GM12878 (cell line): ENCODE measurements around the gene LMLN. TPM values are rescaled to one million over a fixed set of nuclear protein-coding genes. Genes with fewer than 3 reads are reported as not detected.

Experiments used
- ATAC-seq: fragments of 200-7000 bp; cut with Tn5 transposase; 3 replicates; pipeline ENCODE4 v1.9.1; 2020; ENCODE audit warnings: mild to moderate bottlenecking, moderate library complexity
- BruUV-seq: library from RNA; stranded (reverse); fragments of 400-500 nt; replicated peaks from 2 replicates; lab custom pipeline; 2021; lab: Mats Ljungman, UMichigan
- CTCF ChIA-PET: fragments of 300-600 bp; sonication (Branson Sonifier 250); formaldehyde crosslinking; extraction: SDS; loops from one replicate; lab custom pipeline; 2021; ENCODE audit warnings: inconsistent platforms; lab: Yijun Ruan, JAX
- POLR2A ChIA-PET: fragments of 350-600 bp; formaldehyde crosslinking; extraction: SDS; loops from one replicate; lab custom pipeline; 2021; ENCODE audit warnings: inconsistent platforms; lab: Charles Lee
- RAD21 ChIA-PET: fragments of 300-600 bp; sonication (Branson Sonifier 250); formaldehyde crosslinking; loops from one replicate; lab custom pipeline; 2023; ENCODE audit warnings: antibody characterized with exemption; ENCODE audit not compliant: unreplicated experiment; lab: Charles Lee
- SMC1A ChIA-PET: fragments of 300-600 bp; sonication (Branson Sonifier 250); formaldehyde crosslinking; loops from one replicate; lab custom pipeline; 2023; ENCODE audit not compliant: unreplicated experiment, uncharacterized antibody; lab: Charles Lee
- DNase-seq: peaks from one replicate; pipeline ENCODE4 v3.0.0-alpha.2; 2011; ENCODE audit warnings: low read depth, low spot score
- FAIRE-seq: peaks from 3 replicates; lab custom pipeline; 2011; peaks lifted over from hg19 to GRCh38; lab: Jason Lieb, UNC
- H2AFZ ChIP-seq: 2 replicates; pipeline ENCODE4 v1.6.0; 2011; ENCODE audit warnings: low read depth, low read length, control low read depth; ENCODE audit not compliant: control insufficient read depth
- H3K27ac ChIP-seq: 2 replicates; pipeline ENCODE4 v1.5.1; 2011; ENCODE audit warnings: control low read depth; ENCODE audit not compliant: control insufficient read depth, insufficient read depth
- H3K27me3 ChIP-seq, 2 experiments: replicated peaks in 1 of 2; 2 replicates each; pipeline versions ENCODE4 v1.6.0 to v1.6.1; 2011; ENCODE audit warnings: low read length in 1 of 2; ENCODE audit not compliant: control insufficient read depth in 2 of 2, insufficient read depth in 2 of 2
- H3K36me3 ChIP-seq, 2 experiments: 2 replicates each; pipeline ENCODE4 v1.5.1; 2011; ENCODE audit warnings: low read length in 1 of 2; ENCODE audit not compliant: control insufficient read depth in 2 of 2, insufficient read depth in 2 of 2
- H3K4me1 ChIP-seq: 2 replicates; pipeline ENCODE4 v1.6.1; 2011; ENCODE audit warnings: mild to moderate bottlenecking, low read length, moderate library complexity, mixed read lengths; ENCODE audit not compliant: control insufficient read depth, insufficient read depth
- H3K4me2 ChIP-seq: 2 replicates; pipeline ENCODE4 v1.6.0; 2011; ENCODE audit warnings: control low read depth; ENCODE audit not compliant: control insufficient read depth, insufficient read depth
- H3K4me3 ChIP-seq: fragments of 200-600 bp; sonication (generic); 2 replicates; pipeline ENCODE4 v1.5.1; 2016
- H3K79me2 ChIP-seq: 2 replicates; pipeline ENCODE4 v1.6.0; 2011; ENCODE audit warnings: low read length; ENCODE audit not compliant: control insufficient read depth, insufficient read depth
- H3K9ac ChIP-seq: 2 replicates; pipeline ENCODE4 v1.8.0; 2011; ENCODE audit warnings: low read length, control low read depth, mixed read lengths; ENCODE audit not compliant: control insufficient read depth, insufficient read depth
- H3K9me3 ChIP-seq: replicated peaks from 3 replicates; pipeline ENCODE4 v1.5.1; 2011; ENCODE audit warnings: mild to moderate bottlenecking, low read length; ENCODE audit not compliant: control insufficient read depth, insufficient read depth
- H4K20me1 ChIP-seq: 2 replicates; pipeline ENCODE4 v1.6.0; 2011; ENCODE audit not compliant: control insufficient read depth, insufficient read depth
- BACH1 ChIP-seq: fragments of 450-650 bp; IDR thresholded peaks from 2 replicates; pipeline ENCODE4 v1.6.1; 2017; ENCODE audit warnings: mild to moderate bottlenecking, borderline replicate concordance
- BMI1 ChIP-seq: fragments of 450-650 bp; IDR thresholded peaks from 2 replicates; pipeline ENCODE4 v1.6.1; 2016; ENCODE audit warnings: mild to moderate bottlenecking, moderate library complexity, borderline replicate concordance
- CBFB ChIP-seq: IDR thresholded peaks from 2 replicates; pipeline ENCODE4 v1.6.1; 2016; ENCODE audit warnings: antibody characterized with exemption, low read depth
- ESRRA ChIP-seq: IDR thresholded peaks from 2 replicates; pipeline ENCODE4 v1.6.1; 2012; ENCODE audit warnings: mild to moderate bottlenecking, low read length, improper control_type of control experiment
- EZH2 ChIP-seq: IDR thresholded peaks from 2 replicates; pipeline ENCODE4 v1.6.1; 2012; ENCODE audit warnings: low read depth, mild to moderate bottlenecking, control low read depth, inconsistent platforms, low read length, borderline replicate concordance; ENCODE audit not compliant: control insufficient read depth
- GABPA ChIP-seq: IDR thresholded peaks from 2 replicates; pipeline ENCODE4 v1.6.1; 2014; ENCODE audit warnings: antibody characterized with exemption, low read depth, mild to moderate bottlenecking, inconsistent platforms
- HDAC6 ChIP-seq: fragments of 200-600 bp; sonication (generic); IDR thresholded peaks from one replicate; pipeline ENCODE4 v1.8.0; 2017; ENCODE audit warnings: antibody characterized with exemption; ENCODE audit not compliant: unreplicated experiment
- POLR2AphosphoS5 ChIP-seq: IDR thresholded peaks from 2 replicates; pipeline ENCODE4 v1.6.1; 2011; ENCODE audit warnings: mild to moderate bottlenecking, low read length, inconsistent platforms
- in situ Hi-C: fragments of 300-500 bp; cut with MboI; formaldehyde crosslinking; loops from 9 replicates; pipeline ENCODE4 v1.14.3; 2018; ENCODE audit warnings: mixed read lengths
- intact Hi-C: fragments of 100-400 bp; cut with micrococcal nuclease; formaldehyde crosslinking; loops from one replicate; pipeline ENCODE4 v1.14.2; 2022; ENCODE audit not compliant: unreplicated experiment
- polyA plus RNA-seq, 11 experiments: library from polyadenylated mRNA; depleted of rRNA in 4 of 11; unstranded in 6 of 11; stranded (reverse) in 5 of 11; fragments of >200 nt; fragmentation: Nextera tagmentation in 4 of 11; fragmentation: Illumina TruSeq in 1 of 11; extraction: Ambion mirVana in 4 of 11; extraction: Trizol in 1 of 11; gene quantifications; 1 replicate in 1 of 11; 2 replicates in 10 of 11; pipeline versions ENCODE4 v1.2.1 to v1.2.3, GENCODE V29; 2011 to 2016; ENCODE audit warnings: inconsistent platforms in 2 of 11, missing spikeins in 2 of 11, low read depth in 1 of 11
- total RNA-seq, 4 experiments: library from RNA; depleted of rRNA in 3 of 4; stranded (reverse); fragments of >200 nt in 3 of 4; fragmentation: Illumina TruSeq in 1 of 4; extraction: Trizol in 1 of 4; gene quantifications; 2 replicates each; pipeline versions ENCODE4 v1.2.1 to v1.2.3, GENCODE V29; 2013 to 2021
- TF ChIP-seq, protein P1 (sequence below): IDR thresholded peaks from 2 replicates; pipeline ENCODE4 v1.6.1; 2012; ENCODE audit warnings: mild to moderate bottlenecking, low read depth, low read length
- TF ChIP-seq, protein P2 (sequence below): fragments of 450-650 bp; conservative IDR thresholded peaks from 2 replicates; pipeline ENCODE4 v1.6.1; 2017; ENCODE audit warnings: mild to moderate bottlenecking, moderate library complexity

Gene LMLN
- total and polyA plus RNA-seq, 10 of the 15 experiments (the other 5 are each of a cell fraction or from before 2014, with no cell fraction given) = 0.02 to 1.7 (median 0.81) TPM

DNA sequence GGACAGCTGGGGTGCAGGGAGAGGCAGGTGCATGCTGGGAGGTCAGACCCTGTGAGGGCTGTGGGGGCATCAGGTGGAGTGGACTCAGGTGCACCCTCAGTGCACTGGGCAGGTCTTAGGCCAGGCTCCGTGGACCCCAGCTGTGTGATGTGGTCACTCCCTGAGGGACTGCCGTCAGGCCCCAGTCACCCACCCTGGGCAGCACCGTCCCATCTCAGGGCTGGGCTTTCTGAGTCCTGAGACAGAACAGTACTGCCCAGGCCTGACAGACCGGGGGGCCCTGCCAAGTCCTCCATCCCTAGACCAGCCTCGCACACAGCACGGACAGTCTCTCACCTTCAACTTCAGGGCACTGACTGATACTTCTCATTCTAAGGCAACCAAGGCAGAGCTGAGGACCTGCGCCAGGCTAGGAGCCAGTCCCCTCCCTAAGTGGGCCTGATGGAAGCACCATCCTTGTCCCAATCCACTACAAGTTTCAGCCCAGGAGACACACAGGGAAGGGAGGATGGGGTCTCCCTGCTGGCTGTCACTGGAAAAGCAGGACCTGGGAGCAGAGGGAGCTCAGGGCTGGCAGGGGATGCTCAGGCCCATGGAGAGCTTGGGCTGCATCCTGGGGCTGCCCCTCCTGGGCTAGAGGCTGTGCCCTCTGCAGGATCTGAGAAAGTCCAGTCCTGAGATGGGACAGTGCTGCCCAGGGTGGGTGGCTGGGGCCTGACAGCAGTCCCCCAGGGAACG, 86.3 kb downstream of the LMLN start (continued):
- TF ChIP-seq CBFB = no peak

DNA sequence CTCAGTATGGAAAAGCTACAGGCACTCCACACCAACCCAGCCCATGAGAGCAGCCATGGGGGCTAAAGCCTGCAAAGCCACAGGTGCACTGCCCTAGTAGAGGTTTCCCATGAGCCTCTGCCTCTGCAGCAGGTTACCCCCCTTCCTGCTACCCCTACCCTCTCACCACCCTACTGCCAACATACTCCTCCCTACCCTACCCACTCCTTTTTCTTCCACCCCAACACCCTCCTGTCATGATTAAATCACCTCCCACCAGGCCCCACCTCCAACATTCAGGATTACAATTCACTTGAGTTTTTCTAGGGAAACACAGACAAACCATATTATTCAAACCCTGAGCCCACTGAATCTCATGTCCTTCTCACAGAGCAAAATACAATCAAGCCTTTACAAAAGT, 88.4 kb downstream of the LMLN start:
- ChIA-PET SMC1A (no interaction called here), POLR2A (no interaction called here), CTCF (no interaction called here), RAD21 (interaction anchor here (0.6 kb wide), 1 partner anchor 16 kb away, joined by 3 read pairs; no protein-coding TSS in a partner anchor)
- Histone ChIP-seq H3K9me3 (no peaks in the 10 kb centered on the region), H2AFZ (no peak overlapping the region), H4K20me1 (no peaks in the 10 kb centered on the region), H3K27me3 (no peaks in the 10 kb centered on the region), H3K4me3 (no peak overlapping the region), H3K4me1 (no peaks in the 10 kb centered on the region), H3K4me2 (no peak overlapping the region), H3K27ac (no peak overlapping the region), H3K79me2 (no peaks in the 10 kb centered on the region), H3K9ac (no peak overlapping the region), H3K36me3 (no peaks in the 10 kb centered on the region)
- intact Hi-C loops (no loop called here), in situ Hi-C loops (no loop called here)
- FAIRE-seq (no peak), ATAC-seq (no peak), DNase-seq (no peak)
- BruUV-seq = no TSS peak
- TF ChIP-seq GABPA (no peak), EZH2 (no peak), BACH1 (no peak), ESRRA (no peak), BMI1 (no peak), POLR2AphosphoS5 (no peak), HDAC6 (no peak)
- TF ChIP-seq, protein P1, sequence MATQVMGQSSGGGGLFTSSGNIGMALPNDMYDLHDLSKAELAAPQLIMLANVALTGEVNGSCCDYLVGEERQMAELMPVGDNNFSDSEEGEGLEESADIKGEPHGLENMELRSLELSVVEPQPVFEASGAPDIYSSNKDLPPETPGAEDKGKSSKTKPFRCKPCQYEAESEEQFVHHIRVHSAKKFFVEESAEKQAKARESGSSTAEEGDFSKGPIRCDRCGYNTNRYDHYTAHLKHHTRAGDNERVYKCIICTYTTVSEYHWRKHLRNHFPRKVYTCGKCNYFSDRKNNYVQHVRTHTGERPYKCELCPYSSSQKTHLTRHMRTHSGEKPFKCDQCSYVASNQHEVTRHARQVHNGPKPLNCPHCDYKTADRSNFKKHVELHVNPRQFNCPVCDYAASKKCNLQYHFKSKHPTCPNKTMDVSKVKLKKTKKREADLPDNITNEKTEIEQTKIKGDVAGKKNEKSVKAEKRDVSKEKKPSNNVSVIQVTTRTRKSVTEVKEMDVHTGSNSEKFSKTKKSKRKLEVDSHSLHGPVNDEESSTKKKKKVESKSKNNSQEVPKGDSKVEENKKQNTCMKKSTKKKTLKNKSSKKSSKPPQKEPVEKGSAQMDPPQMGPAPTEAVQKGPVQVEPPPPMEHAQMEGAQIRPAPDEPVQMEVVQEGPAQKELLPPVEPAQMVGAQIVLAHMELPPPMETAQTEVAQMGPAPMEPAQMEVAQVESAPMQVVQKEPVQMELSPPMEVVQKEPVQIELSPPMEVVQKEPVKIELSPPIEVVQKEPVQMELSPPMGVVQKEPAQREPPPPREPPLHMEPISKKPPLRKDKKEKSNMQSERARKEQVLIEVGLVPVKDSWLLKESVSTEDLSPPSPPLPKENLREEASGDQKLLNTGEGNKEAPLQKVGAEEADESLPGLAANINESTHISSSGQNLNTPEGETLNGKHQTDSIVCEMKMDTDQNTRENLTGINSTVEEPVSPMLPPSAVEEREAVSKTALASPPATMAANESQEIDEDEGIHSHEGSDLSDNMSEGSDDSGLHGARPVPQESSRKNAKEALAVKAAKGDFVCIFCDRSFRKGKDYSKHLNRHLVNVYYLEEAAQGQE = no peak
- TF ChIP-seq, protein P2, sequence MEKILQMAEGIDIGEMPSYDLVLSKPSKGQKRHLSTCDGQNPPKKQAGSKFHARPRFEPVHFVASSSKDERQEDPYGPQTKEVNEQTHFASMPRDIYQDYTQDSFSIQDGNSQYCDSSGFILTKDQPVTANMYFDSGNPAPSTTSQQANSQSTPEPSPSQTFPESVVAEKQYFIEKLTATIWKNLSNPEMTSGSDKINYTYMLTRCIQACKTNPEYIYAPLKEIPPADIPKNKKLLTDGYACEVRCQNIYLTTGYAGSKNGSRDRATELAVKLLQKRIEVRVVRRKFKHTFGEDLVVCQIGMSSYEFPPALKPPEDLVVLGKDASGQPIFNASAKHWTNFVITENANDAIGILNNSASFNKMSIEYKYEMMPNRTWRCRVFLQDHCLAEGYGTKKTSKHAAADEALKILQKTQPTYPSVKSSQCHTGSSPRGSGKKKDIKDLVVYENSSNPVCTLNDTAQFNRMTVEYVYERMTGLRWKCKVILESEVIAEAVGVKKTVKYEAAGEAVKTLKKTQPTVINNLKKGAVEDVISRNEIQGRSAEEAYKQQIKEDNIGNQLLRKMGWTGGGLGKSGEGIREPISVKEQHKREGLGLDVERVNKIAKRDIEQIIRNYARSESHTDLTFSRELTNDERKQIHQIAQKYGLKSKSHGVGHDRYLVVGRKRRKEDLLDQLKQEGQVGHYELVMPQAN = no peak
